ENCODE measurements around the gene CHMP2B.

- no peak for TF ChIP-seq HNF4A (conservative IDR thresholded peaks at IDR 0.05)
- TF ChIP-seq CTCF (IDR thresholded peaks at IDR 0.05; ENCODE audit: low read depth, low read length, missing input control): no peak
- TF ChIP-seq TAF1 (conservative IDR thresholded peaks at IDR 0.05): no peak
- no peak for TF ChIP-seq MAX (IDR thresholded peaks at IDR 0.05)
- TF ChIP-seq SP1 (IDR thresholded peaks at IDR 0.05): no peak
- no peak for TF ChIP-seq EGR1 (IDR thresholded peaks at IDR 0.05; ENCODE audit: low read depth in 2 of 2)
- no peak for TF ChIP-seq REST (IDR thresholded peaks at IDR 0.05)
- no peak for TF ChIP-seq YY1 (IDR thresholded peaks at IDR 0.05)
- no peak for TF ChIP-seq RAD21 (IDR thresholded peaks at IDR 0.05)
- TF ChIP-seq FOXA1 (IDR thresholded peaks at IDR 0.05): no peak
- no peak for TF ChIP-seq GABPA (IDR thresholded peaks at IDR 0.05 in 1 of 2, conservative IDR thresholded peaks at IDR 0.05 in 1 of 2)
- TF ChIP-seq ATF3 (IDR thresholded peaks at IDR 0.05): no peak
Measured at GRCh38 chr3:87207460-87207859, 19.6 kb upstream of the CHMP2B start.

Measured in liver (tissue), 3 donors.